ENCODE measurements around the gene IFNL1. TPM values are rescaled to one million over a fixed set of nuclear protein-coding genes. Genes with fewer than 3 reads are reported as not detected.
"Not testable (repeated sequence)": the region's sequence is repeated elsewhere in the genome, so short reads cannot be mapped to it uniquely, and the experiment has no call there.

IFNL1 gene
- not detected for polyA plus RNA-seq

DNA sequence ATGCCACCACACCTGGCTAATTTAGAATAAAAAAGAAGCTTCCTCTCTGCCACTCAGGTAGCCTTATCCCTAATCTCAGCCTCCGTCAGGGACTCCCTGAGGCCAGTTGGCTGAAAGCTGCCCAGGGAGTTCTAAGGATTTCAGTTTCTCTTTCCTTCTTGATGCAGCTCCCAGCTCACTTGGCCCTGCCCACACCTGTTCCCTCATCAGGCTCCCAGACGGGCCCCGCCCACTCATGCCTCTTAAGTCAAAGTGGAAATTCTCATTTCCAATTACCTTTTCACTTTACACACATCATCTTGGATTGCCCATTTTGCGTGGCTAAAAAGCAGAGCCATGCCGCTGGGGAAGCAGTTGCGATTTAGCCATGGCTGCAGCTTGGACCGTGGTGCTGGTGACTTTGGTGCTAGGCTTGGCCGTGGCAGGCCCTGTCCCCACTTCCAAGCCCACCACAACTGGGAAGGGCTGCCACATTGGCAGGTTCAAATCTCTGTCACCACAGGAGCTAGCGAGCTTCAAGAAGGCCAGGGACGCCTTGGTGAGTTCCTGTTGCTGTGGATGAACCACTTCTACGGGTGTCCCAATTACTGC, at the start of gene IFNL1:
IFNL1 (plus strand) TSS at position 353 of the 591 bp plus-strand sequence; CDS start at position 368, 15 bp downstream.
- WGBS, 3 donors: 85 to 87% (median 85%) methylated on average over 11 of the region's 11 CpGs
- no peak within 1 kb of the TSS for H3K27ac ChIP-seq (ENCODE audit: low read depth, low read length)

DNA sequence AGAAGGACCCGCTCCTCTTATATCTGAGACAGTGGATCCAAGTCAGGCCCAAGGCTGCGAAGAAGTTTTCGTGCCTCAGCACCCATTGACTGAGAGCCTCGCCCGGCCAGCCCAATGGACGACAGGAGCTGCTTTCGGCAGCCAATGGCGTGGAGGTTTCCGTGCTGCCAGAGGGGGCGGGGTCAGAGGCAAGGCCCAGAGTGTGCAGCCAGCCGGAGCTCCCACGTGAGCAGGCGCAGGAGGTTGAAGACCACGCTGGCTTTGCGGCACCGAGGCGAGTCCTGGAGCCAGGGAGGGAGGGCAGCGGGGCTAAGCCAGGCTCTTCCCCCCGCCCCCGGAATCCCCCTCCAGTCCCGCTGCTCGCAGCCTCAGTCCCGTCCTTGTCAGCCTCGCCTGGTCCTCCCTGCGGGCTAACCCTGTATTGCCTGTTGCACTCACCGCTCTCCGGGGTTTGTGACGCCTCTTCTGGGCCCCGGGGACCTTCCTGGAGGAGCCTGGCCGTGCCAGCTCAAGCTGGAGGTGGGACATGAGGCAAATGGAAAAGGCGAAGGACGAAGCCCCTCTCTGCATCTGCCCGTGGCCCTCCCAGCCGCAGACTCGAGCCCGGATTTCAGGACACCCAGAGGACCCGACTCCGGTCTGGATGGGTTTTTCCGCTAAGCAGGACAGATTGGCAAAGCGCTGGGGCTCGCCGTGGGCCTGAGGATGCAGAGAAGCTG, 49.1 kb upstream of the IFNL1 start:
- WGBS, 3 donors: 26 to 37% (median 31%) methylated on average over 34 to 42 of the region's 42 CpGs

DNA sequence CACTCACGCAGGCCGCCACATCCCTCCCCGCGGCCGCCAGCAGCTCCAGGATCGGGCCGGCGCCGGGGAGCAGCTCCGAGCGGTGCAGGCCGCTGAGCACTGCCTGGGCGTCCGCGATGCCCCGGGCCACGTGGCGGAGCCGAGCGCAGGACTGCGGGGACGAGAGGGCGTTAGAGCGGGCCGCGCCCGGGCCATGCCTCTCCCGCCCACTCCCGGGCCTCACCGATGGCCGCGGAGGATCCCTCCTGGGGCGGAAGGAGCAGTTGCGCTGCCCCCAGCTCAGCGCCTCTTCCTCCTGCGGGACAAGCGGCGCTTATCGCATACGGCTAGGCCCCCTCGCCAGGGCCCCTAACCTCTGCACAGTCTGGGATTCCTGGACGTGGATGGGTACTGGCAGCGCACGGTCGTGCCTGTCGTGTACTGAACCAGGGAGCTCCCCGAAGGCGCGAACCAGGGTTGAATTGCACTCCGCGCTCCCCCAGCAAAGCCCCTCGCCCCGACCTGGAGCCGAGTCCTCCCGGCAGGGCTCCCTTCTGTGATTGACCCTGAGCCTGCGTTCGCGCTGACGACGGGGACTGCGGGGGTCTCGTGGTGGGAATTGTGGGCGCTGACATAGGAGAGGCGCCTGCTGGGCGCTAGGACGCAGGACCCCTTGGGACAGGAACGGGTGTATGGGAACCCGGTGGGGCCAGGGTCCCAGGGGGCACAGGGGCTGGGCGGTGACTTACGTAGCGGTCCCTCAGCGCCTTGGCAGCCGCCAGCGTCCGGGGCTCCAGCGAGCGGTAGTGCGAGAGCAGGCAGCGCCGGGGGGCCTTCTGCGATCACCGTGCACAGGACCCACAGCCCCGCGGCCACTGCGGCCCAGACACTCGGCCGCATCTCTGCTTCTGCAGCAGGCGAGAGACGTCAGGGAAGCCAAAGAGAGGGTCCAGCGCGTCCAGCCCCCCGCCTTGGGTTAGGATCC, 48.2 kb upstream of the IFNL1 start:
- H3K27ac ChIP-seq (ENCODE audit: low read depth, low read length): no peak overlapping the region
- WGBS, 3 donors: 20 to 26% (median 21%) methylated on average over 80 to 92 of the region's 92 CpGs

More for the DNA sequence above, 49.1 kb upstream of the IFNL1 start:
- no peak overlapping the region for H3K27ac ChIP-seq (ENCODE audit: low read depth, low read length)

DNA sequence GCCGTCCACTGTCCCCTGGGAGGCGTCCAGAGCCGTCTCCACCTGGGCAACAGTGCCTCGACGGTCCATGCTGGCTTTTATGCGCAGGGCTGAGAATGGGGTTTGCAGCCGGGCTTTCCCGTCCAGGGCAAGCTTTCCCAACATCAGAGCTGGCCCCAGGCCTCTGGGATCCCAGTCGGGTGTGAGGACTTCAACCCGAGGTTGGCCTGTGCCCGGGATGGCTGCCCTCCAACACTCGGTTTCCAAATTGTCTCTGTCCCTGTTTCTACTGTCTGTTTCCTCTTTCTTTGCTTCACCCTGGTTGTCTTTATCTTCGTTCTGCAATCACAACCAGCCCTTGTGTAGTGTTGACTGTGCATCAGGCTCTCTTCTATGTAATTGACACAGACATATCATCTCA, 47.4 kb upstream of the IFNL1 start, which contains the start of gene IFNL4:
IFNL4 (minus strand) TSS at position 51 of the 400 bp plus-strand sequence.
- 62 to 70% (median 67%) methylated on average over 13 of the region's 13 CpGs for WGBS, 3 donors

GRCh38 chr19:39251081-39251480, 45.1 kb upstream of the IFNL1 start:
- no peak overlapping the region for H3K27ac ChIP-seq (ENCODE audit: low read depth, low read length)
- 78 to 88% (median 81%) methylated on average over 5 of the region's 5 CpGs for WGBS, 3 donors

More for the DNA sequence above, 47.4 kb upstream of the IFNL1 start, which contains the start of gene IFNL4:
- H3K27ac ChIP-seq (ENCODE audit: low read depth, low read length): no peak within 1 kb of the TSS

GRCh38 chr19:39251846-39252245, 44.4 kb upstream of the IFNL1 start:
- 33 to 76% (median 39%) methylated on average over 3 of the region's 3 CpGs for WGBS, 3 donors
- H3K27ac ChIP-seq (ENCODE audit: low read depth, low read length): no peak overlapping the region

DNA sequence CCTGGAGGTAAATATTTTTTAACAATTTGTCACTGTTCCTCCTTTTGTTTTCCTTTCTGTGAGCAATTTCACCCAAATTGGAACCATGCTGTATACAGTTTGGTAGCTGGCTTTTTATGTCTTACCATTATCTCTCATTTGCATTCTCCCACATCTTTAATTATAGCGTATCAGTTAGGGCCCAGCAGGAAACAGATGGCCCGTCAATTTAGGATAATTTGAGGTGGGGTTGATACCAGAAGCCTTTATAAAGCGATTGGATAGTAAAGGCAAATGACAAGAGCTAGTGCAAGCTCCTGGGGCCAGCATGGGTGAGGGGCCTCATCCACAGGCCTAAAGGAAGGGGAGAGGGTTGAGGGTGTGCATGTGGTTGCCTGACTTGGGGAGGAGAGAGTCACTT, 43.7 kb upstream of the IFNL1 start:
- no peak overlapping the region for H3K27ac ChIP-seq (ENCODE audit: low read depth, low read length)
- WGBS, 3 donors: 30 to 80% (median 38%) methylated on average over 3 of the region's 3 CpGs

GRCh38 chr19:39253374-39254149, 42.6 kb upstream of the IFNL1 start:
- 76 to 87% (median 85%) methylated on average over 8 of the region's 8 CpGs for WGBS, 3 donors

DNA sequence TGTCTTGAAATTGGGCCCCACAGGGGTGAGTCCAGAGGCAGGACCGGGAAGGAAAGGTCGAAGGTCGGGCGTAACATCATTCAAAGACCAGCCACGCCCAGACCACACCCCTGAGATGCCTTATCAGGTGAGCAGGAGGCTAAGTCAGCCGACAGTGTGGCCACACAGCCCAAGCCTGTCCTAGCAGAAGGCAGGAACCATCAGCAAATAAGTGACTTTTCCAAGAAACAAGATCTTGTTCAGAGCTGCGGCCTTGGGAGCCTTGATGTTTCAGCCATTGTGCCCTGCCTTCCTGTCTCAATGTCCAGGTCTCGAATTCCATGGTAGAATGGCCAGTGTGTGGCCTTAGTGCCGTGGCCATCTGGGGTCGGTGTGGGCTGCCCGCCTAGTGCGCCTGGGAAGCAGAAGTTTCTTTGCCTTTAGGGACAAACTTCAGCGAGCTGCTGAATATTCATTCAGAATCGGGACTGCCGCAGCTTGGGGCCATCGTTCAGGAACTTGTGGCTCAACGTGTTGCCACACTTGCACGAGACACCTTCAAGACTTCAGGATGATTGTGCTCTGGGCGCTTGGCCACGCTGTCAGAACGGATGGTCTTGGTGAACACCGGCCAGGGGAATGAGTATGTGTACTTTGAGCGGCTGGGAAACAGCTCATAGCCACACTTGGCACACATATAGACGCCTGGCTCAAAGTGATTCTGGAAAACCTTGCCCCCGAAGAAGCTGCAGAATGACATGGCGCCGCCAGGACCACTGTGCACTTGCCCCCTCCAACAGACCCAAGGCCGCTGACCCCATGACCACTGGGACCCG, 41.5 kb upstream of the IFNL1 start:
- H3K27ac ChIP-seq (ENCODE audit: low read depth, low read length): no peak overlapping the region
- 86 to 89% (median 86%) methylated on average over 29 of the region's 29 CpGs for WGBS, 3 donors

More at GRCh38 chr19:39253374-39254149, 42.6 kb upstream of the IFNL1 start:
- H3K27ac ChIP-seq (ENCODE audit: low read depth, low read length): no peak overlapping the region

GRCh38 chr19:39257227-39257626, 39.0 kb upstream of the IFNL1 start:
- no peak overlapping the region for H3K27ac ChIP-seq (ENCODE audit: low read depth, low read length)
- 94 to 99% (median 95%) methylated on average over 4 of the region's 4 CpGs for WGBS, 3 donors

DNA sequence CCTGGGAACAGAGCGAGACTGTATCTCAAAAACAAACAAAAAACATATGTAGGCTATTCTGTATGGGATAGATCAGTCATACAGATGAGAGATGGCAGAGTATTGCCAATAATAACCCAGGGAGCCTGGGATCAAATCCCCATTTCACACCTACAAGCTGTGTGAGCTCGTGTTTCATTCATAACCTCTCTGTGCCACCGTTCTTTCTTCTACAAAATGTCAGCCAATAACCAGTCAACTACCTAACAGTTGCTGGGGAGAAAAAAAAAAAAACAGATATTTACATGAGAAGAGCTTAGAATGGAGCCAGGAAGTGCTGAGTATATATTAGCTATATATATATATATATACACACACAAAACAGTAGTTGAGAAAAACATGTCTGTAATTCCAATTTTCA, 34.5 kb upstream of the IFNL1 start:
- no peak overlapping the region for H3K27ac ChIP-seq (ENCODE audit: low read depth, low read length)
- WGBS, 3 donors: 76 to 91% (median 81%) methylated on average over 3 of the region's 3 CpGs

DNA sequence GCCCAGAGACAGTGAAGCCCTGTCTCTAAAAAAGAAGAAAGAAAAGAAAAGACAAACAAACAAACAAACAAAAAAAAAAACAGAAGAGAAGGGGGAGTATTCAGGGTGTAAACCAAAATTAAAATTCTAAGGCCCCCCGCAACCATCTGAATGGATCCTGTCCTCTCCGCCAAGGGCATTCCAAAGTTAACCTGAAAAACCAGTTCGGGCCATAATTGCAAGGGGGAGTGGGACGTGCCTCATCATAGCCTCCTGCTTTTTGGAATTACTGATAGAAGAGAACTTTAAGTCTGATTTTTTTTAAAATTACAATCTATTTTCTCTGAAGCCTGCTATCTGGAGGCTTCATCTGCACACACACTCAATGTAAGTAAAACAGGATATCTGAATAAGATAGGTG, 33.7 kb upstream of the IFNL1 start:
- 87 to 93% (median 91%) methylated on average over 4 of the region's 4 CpGs for WGBS, 3 donors

DNA sequence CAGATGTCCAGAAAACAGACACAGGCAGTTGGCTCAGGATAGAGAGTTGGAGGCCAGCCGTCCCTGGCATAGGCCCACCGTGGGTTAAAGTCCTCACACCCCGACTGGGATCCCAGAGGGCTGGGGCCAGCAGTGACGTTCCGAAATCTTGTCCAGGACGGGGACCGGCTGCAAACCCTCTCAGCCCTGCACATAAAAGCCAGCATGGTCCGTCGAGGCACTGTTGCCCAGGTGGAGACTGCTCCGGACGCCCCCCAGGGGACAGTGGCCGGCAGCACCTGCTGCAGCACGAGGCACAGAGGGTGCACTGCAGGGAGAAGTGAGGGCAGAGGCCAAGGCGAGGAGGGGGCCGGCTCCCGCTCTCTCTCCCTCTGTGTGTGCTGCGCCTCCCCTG, 32.3 kb upstream of the IFNL1 start:
- WGBS, 3 donors: 12 to 26% (median 17%) methylated on average over 16 to 17 of the region's 17 CpGs
- H3K27ac ChIP-seq (ENCODE audit: low read depth, low read length): no peak overlapping the region

More for the DNA sequence above, 33.7 kb upstream of the IFNL1 start:
- no peak overlapping the region for H3K27ac ChIP-seq (ENCODE audit: low read depth, low read length)

DNA sequence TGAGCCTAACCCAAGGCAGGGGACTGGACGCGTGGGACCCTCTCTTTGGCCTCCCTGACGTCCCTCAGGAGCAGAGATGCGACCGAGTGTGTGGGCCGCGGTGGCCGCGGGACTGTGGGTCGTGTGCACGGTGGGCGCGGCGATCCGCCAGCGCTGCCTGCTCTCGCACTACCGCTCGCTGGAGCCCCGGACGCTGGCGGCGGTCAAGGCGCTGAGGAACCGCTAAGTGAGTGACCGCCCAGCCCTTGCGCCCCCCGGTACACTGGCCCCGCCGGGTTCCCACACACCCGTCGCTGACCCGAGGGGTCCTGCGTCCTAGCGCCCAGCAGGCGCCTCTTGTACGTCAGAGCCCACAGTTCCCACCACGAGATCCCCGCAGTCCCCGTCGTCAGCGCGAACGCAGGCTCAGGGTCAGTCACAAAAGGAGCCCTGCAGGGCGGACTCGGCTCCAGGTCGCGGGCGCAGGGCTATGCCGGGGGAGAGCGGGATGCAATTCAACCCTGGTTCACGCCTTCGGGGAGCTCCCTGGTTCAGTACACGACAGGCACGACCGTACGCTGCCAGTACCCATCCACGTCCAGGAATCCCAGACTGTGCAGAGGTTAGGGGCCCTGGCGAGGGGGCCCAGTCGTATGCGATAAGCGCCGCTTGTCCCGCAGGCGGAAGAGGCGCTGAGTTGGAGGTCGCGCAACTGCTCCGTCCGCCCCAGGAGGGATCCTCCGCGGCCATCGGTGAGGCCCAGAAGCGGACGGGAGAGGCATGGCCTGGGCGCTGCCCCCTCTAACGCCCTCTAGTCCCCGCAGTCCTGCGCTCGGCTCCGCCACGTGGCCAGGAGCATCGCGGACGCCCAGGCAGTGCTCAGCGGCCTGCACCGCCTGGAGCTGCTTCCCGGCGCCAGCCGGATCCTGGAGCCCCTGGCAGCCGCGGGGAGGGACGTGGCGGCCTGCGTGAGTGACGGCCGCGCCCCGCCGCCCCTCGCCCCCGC, 31.6 kb upstream of the IFNL1 start:
- H3K27ac ChIP-seq (ENCODE audit: low read depth, low read length): no peak overlapping the region
- 4 to 15% (median 7%) methylated on average over 89 to 102 of the region's 102 CpGs for WGBS, 3 donors

DNA sequence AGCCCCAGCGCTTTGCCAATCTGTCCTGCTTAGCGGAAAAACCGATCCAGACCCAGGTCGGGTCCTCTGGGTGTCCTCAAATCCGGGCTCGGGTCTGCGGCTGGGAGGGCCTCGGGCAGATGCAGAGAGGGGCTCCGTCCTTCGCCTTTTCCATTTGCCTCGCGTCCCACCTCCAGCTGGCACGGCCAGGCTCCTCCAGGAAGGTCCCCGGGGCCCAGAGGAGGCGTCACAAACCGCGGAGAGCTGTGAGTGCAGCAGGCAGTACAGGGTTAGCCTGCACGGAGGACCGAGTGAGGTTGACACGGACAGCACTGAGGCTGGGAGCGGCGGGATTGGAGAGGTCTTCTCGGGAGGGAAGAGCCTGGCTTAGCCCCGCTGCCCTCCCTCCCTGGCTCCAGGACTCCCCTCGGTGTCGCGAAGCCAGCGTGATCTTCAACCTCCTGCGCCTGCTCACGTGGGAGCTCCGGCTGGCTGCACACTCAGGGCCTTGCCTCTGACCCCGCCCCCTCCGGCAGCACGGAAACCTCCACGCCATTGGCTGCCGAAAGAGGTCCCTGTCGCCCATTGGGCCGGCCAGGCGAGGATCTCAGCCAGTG, 30.8 kb upstream of the IFNL1 start:
- WGBS, 3 donors: 22 to 68% (median 40%) methylated on average over 34 to 39 of the region's 39 CpGs

DNA sequence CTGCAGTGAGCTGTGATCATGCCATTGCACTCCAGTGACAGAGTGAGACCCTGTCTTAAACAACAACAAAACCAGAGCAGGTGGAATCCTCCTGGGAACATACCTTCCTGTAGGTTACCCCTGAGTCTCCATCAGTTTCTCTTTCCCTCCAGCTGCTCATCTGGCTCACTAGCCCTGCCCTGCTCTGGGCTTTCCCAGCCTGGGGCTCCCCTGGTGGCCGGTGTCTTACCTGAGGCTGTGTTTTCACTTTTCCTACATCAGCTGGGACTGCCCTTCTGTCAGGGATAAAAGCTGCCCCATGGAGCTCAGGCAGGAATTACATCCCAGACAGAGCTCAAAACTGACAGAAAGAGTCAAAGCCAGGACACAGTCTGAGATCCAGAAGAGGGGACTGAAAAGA, 28.1 kb upstream of the IFNL1 start, which contains the start of gene IFNL2:
IFNL2 (plus strand) TSS at position 312 of the 400 bp plus-strand sequence. CDS start 173 bp downstream, outside the sequence.
- H3K27ac ChIP-seq (ENCODE audit: low read depth, low read length): not testable (repeated sequence)
- WGBS, 3 donors: no CpG with 5 or more reads among the region's 1 CpG

More for the DNA sequence above, 30.8 kb upstream of the IFNL1 start:
- no peak overlapping the region for H3K27ac ChIP-seq (ENCODE audit: low read depth, low read length)

All from adipose tissue (tissue), 3 donors.